Ovary (tissue), 9 donors: ENCODE results near the gene DEFB112. TPM values are rescaled to one million over a fixed set of nuclear protein-coding genes. Genes with fewer than 3 reads are reported as not detected.

Experiments
- DNase-seq, 5 donors: peaks; one replicate each; pipeline ENCODE4 v3.0.0-alpha.2; 2019 to 2020
- H3K27ac ChIP-seq, 2 donors: fragments of 200-600 bp; one replicate each; pipeline versions ENCODE4 v1.5.1 to v1.8.0; 2019 to 2022
- H3K27me3 ChIP-seq: fragments of 200-600 bp; one replicate; pipeline ENCODE4 v1.8.0; 2022
- H3K36me3 ChIP-seq: fragments of 200-600 bp; sonication (generic); one replicate; pipeline ENCODE4 v1.5.1; 2019
- H3K4me1 ChIP-seq: one replicate; pipeline ENCODE4 v1.8.1; 2013; ENCODE audit warnings: mild to moderate bottlenecking, moderate library complexity; ENCODE audit not compliant: insufficient read depth
- H3K4me3 ChIP-seq: fragments of 200-600 bp; sonication (generic); one replicate; pipeline ENCODE4 v1.5.1; 2017
- H3K9me3 ChIP-seq, 2 donors: fragments of 200-600 bp in 1 of 2; sonication (generic) in 1 of 2; one replicate each; pipeline versions ENCODE4 v1.5.1 to v1.8.1; 2013 to 2019; ENCODE audit warnings: mild to moderate bottlenecking in 1 of 2, moderate library complexity in 1 of 2
- CTCF ChIP-seq, 3 donors: fragments of 450-650 bp in 2 of 3; fragments of 200-600 bp in 1 of 3; IDR thresholded peaks; one replicate each; pipeline versions ENCODE4 v1.5.1 to v1.8.0; 2016 to 2022; ENCODE audit warnings: antibody characterized with exemption in 3 of 3, mild to moderate bottlenecking in 1 of 3
- EP300 ChIP-seq: sonication (generic); formaldehyde crosslinking; IDR thresholded peaks from one replicate; pipeline ENCODE4 v1.6.1; 2017; ENCODE audit warnings: antibody characterized with exemption
- POLR2A ChIP-seq: fragments of 450-650 bp; IDR thresholded peaks from one replicate; pipeline ENCODE4 v1.6.1; 2017; ENCODE audit warnings: antibody characterized with exemption, mild to moderate bottlenecking, moderate library complexity
- WGBS, 3 donors: extraction: QIAGEN DNeasy Blood & Tissue Kit in 1 of 3; methylation state at CpG; one replicate each; pipeline versions ENCODE4 v1.1.5 to v1.1.7; 2013 to 2017; 5-methylcytosine and 5-hydroxymethylcytosine counted together
- intact Hi-C, 4 donors: fragments of 100-400 bp; cut with DNase I; formaldehyde crosslinking; loops; one replicate each; pipeline versions ENCODE4 v1.11.0 to v1.15.1; 2022 to 2023
- polyA plus RNA-seq, 2 donors: library from polyadenylated mRNA; stranded (reverse); fragments of 200-250 nt in 1 of 2; fragments of 350-450 nt in 1 of 2; fragmentation: Illumina TruSeq in 1 of 2; extraction: RNeasy Lipid Tissue Mini Kit (QIAGEN cat#74804) in 1 of 2; gene quantifications; one replicate each; pipeline ENCODE4 v1.2.3, GENCODE V29; 2013 to 2014
- total RNA-seq, 7 donors: library from RNA; depleted of rRNA in 2 of 7; stranded (reverse); fragments of >200 nt in 2 of 7; fragmentation: NEBNext Ultra II Directional in 3 of 7; extraction: Animal tissue kit (Norgen Biotek cat#: 25700) in 3 of 7; gene quantifications; one replicate each; pipeline versions ENCODE4 v1.1.0 to v1.2.4, GENCODE V29; 2016 to 2023
- donor health status: DM: no; HTN: no; CAD: no; lungs with moderate emphysema.
- donor health status: DM: no; HTN: no; CAD: no.
- donor health status: Bipolar disorder and iron deficiency.
- donor health status: DM: yes; HTN: yes; CAD: no.
- donor health status: DM: no; HTN: no; CAD: no.
- donor health status: DM: yes; HTN: yes; CAD: no.

The DEFB112 gene
- total and polyA plus RNA-seq, 9 donors, result not detected

- H3K27ac ChIP-seq, result no peak overlapping the region
- 85 to 89% (median 86%) methylated on average over 2 of the region's 2 CpGs for WGBS, 3 donors
- intact Hi-C loops, result no loop called here
- H3K36me3 ChIP-seq, result no peaks in the 10 kb centered on the region
- H3K9me3 ChIP-seq, result no peaks in the 10 kb centered on the region
- no peak for DNase-seq
- TF ChIP-seq CTCF (IDR thresholded peaks at IDR 0.05) (no peak), EP300 (no peak)
- H3K27me3 ChIP-seq, result no peaks in the 10 kb centered on the region
- no peak overlapping the region for H3K4me3 ChIP-seq
- no peaks in the 10 kb centered on the region for H3K4me1 ChIP-seq
Observed at GRCh38 chr6:50070101-50070500, 20.4 kb upstream of the DEFB112 start.

GRCh38 chr6:50062051-50062450, 12.3 kb upstream of the DEFB112 start:
- Histone ChIP-seq H3K27me3 (no peaks in the 10 kb centered on the region), H3K36me3 (no peaks in the 10 kb centered on the region), H3K27ac (no peak overlapping the region), H3K9me3 (no peaks in the 10 kb centered on the region), H3K4me1 (no peaks in the 10 kb centered on the region), H3K4me3 (no peak overlapping the region)
- 5 to 17% (median 11%) methylated on average over 2 of the region's 2 CpGs for WGBS, 3 donors
- no peak for DNase-seq
- intact Hi-C loops, result loop anchor here in 1 of 4 donors (10.0 kb wide), 1 partner anchor 823 kb away; no protein-coding TSS in a partner anchor
- no peak for TF ChIP-seq EP300
- no peak for TF ChIP-seq CTCF (IDR thresholded peaks at IDR 0.05)
- TF ChIP-seq POLR2A, result no peak

- intact Hi-C loops, result no loop called here
- 73 to 86% (median 84%) methylated on average over 1 of the region's 1 CpG for WGBS, 3 donors
Observed at GRCh38 chr6:50056242-50056641, 6.5 kb upstream of the DEFB112 start.

GRCh38 chr6:50047026-50047425, 2.7 kb downstream of the DEFB112 start:
- Histone ChIP-seq H3K9me3 (no peaks in the 10 kb centered on the region), H3K36me3 (no peaks in the 10 kb centered on the region), H3K4me3 (no peak overlapping the region), H3K27ac (no peak overlapping the region), H3K27me3 (no peaks in the 10 kb centered on the region), H3K4me1 (no peaks in the 10 kb centered on the region)
- no peak for DNase-seq
- intact Hi-C loops, result no loop called here
- WGBS, 3 donors, result 71 to 77% (median 74%) methylated on average over 3 of the region's 3 CpGs
- TF ChIP-seq POLR2A (no peak), CTCF (IDR thresholded peaks at IDR 0.05) (no peak), EP300 (no peak)

More at GRCh38 chr6:50056242-50056641, 6.5 kb upstream of the DEFB112 start:
- TF ChIP-seq POLR2A, result no peak
- no peak for TF ChIP-seq EP300
- TF ChIP-seq CTCF (IDR thresholded peaks at IDR 0.05), result no peak
- H3K9me3 ChIP-seq, result no peaks in the 10 kb centered on the region
- H3K36me3 ChIP-seq, result no peaks in the 10 kb centered on the region
- no peak for DNase-seq
- H3K4me3 ChIP-seq, result no peak overlapping the region
- H3K27me3 ChIP-seq, result no peaks in the 10 kb centered on the region
- no peak overlapping the region for H3K27ac ChIP-seq
- no peaks in the 10 kb centered on the region for H3K4me1 ChIP-seq
